Activated effector memory CD4-positive, alpha-beta T cell treated with Interleukin-2 at 50 U/mL for 16 hours (primary cell): ENCODE measurements around the gene RNASE1.
"Not testable (repeated sequence)": the region's sequence is repeated elsewhere in the genome, so short reads cannot be mapped to it uniquely, and the experiment has no call there.

Experiments used
- DNase-seq: peaks from one replicate; pipeline ENCODE4 v3.0.0-alpha.2; 2020

RNASE1 gene

DNA sequence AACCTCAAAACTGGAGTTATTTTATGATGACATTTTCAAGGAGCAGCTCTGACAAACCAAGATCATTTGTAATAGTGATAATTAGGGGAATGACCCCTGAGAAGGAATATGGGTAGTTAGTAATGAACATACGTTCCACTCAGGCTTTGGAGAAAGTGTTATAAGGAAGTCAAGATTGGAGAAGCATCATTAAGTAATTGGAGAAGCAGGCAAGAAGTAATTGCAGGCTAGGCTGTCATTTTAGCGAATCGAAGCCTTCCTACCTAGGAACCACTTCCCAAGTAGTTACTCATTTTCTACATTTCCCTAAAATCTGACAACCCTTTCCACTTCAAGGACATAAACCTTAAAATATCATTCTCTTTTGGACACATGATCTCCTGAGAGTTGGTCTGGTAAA is 33.2 kb downstream of the RNASE1 start:
- no peak for DNase-seq

DNA sequence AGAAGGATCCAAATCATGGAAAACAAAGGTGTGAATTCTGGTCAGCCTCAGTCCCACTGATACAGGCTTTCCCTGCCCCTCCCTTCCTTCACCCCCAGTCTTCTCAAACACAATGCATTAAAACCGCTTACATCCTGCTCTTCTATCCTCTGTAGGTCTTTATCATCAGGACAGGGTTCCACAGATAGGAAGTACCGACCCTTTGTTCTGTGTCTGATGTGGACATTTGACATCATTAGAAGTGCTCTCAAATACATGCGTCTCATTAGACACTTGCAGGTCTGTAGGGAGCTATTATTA is 34.1 kb downstream of the RNASE1 start:
- DNase-seq = no peak

DNA sequence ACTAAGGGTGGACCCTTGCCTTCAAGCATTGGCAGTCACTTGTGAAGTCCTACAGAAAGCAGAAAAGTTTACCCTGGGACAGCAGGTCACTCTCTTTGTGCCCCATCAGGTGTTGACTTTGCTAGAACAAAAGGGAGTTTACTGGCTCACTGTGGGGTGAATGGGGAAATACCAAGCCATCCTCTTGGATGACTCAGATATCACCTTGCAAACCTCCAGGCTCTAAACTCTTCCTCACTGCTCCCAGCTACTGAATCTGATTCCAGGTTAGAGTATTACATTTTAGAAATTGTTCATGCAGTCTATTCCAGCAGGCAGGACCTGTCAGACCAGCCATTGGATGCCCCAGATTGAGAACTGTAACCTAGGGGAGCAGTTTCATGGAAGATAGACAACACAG is 41.7 kb downstream of the RNASE1 start:
- no peak for DNase-seq

DNA sequence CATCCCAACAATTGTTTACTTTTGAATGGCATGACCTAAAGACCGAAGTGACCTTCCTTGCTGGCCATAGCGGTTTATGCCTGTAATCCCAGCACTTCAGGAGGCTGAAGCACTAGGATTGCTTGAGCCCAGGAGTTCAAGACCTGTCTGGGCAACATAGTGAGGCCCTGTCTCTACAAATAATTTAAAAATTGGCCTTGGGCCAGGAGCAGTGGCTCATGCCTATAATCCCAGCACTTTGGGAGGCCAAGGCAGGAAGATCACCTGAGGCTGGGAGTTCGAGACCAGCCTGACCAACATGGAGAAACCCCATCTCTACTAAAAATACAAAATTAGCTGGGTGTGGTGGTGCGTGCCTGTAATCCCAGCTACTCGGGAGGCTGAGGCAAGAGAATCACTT is 43.2 kb downstream of the RNASE1 start:
- DNase-seq = not testable (repeated sequence)

DNA sequence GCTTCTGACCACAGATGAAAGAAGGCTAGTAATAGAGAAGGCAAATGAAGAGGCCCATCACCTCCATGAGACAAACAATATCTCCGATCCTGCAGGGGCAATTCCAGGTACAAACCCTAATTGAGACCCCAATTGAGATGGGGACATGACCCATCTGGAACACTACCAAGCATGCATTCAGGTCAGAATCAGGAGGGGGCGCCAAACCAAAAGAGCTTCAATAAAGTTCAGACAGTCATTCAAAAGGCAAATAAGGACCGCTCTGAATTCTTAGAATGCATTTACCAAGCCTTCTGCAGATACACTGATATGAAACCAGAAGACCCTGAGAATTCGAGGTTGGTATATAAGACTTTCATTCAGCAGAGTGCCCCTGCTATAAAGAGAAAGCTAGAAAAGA is 44.7 kb downstream of the RNASE1 start:
- peak; percentile 14 for DNase-seq

DNA sequence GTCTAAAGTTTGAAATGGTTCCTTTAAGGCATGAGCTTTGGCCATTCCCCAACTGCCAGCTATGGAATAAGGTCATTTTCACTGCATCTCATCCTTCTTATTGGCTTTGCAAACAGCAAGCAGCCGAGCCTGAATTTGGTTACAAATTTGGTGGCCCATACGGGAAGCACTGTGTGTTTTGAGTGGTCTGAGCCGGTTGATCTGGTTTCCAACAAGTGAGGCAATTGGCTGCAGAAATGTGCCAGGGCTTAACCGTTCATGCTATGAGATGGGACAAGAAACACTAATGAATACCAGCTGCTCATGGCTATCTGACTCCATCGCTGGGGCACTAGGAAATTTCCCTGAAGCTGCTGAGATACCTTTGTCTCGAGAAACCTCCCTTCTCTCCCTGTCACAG is 47.6 kb downstream of the RNASE1 start:
- no peak for DNase-seq

DNA sequence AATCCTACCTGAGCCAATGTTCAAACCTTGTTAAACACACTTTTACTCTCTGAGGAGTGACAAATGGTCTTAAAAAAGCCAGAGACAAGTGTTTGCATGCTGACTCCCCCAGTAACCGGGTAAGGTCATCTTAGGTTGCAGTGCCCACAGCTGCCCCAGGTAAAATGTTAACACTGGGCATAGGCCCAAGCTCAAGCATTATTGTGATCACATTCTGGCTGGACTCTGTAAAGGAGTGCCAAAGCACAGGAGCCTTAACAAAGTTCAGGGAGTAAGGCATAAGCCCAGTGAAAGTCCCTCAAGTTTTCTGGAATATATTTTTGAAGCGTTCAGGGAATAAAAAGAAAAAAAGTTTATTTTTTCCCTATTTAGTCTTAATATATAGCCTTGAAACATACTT is 48.3 kb downstream of the RNASE1 start:
- DNase-seq = no peak

DNA sequence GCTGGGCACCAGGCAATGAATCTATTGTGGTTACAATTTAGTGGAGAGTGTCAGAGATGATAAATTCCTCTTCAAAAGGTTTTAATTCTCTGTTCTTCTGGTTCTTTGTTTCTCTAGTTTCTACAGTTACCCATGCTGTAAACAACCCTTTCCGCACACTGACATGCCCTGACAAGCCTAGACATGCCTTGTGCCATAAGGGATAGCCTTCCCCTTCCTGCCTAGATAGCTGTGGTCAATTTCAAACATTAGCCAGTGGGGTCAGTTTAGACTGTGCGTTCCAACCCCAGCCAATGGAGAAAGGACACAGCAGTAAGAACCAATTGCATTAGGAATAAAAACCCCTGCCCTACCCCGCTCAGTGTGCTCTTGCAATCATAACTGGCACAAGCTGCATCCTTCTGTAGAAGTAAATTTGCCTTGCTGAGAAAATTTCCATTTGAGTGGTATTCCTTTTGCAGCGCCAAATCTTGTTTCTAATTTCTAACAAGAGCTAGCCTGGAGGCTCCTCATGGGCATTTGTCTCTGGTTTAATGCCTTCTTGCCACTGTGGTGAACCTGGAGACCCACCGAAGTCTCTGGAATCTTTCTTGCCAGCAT is 50.6 kb downstream of the RNASE1 start:
- no peak for DNase-seq
